DMS79 treated with DMSO at 0.1 percent for 48 hours (cell line): Measurements from ENCODE around the gene MYO7B.
"Not testable (repeated sequence)": the region's sequence is repeated elsewhere in the genome, so short reads cannot be mapped to it uniquely, and the experiment has no call there.

Experiments
- DNase-seq: peaks from one replicate; lab custom pipeline; 2025; lab: John Stamatoyannopoulos, UW

MYO7B gene

GRCh38 chr2:127524198-127524834 is 11.2 kb upstream of the MYO7B start:
- not testable (repeated sequence) for DNase-seq

GRCh38 chr2:127525691-127526131 is 9.8 kb upstream of the MYO7B start:
- no peak for DNase-seq

GRCh38 chr2:127526132-127527000 is 9.1 kb upstream of the MYO7B start, which contains the start of gene IWS1:
IWS1 (minus strand) TSS chr2:127526489; CDS start chr2:127526208, 281 bp downstream.
- DNase-seq, result peak; percentile 95

GRCh38 chr2:127527001-127527804 is 8.3 kb upstream of the MYO7B start:
- peak; percentile 68 for DNase-seq

- no peak for DNase-seq
Observed at GRCh38 chr2:127528487-127528886, 7.0 kb upstream of the MYO7B start.

- not testable (repeated sequence) for DNase-seq
Observed at GRCh38 chr2:127529416-127529815, 6.1 kb upstream of the MYO7B start.

GRCh38 chr2:127530245-127531140 is 5.0 kb upstream of the MYO7B start:
- DNase-seq, result no peak

- no peak for DNase-seq
Observed at GRCh38 chr2:127531221-127531648, 4.2 kb upstream of the MYO7B start.

GRCh38 chr2:127532296-127532695 is 3.2 kb upstream of the MYO7B start:
- no peak for DNase-seq

- DNase-seq, result no peak
Observed at GRCh38 chr2:127535918-127536317, 435 bp downstream of the MYO7B start.

- DNase-seq, result no peak
Observed at GRCh38 chr2:127536707-127537541, 1.4 kb downstream of the MYO7B start.

- no peak for DNase-seq
Observed at GRCh38 chr2:127537644-127538043, 2.2 kb downstream of the MYO7B start.

GRCh38 chr2:127541809-127542208 is 6.3 kb downstream of the MYO7B start:
- DNase-seq, result no peak

- no peak for DNase-seq
Observed at GRCh38 chr2:127542231-127542630, 6.7 kb downstream of the MYO7B start.

- DNase-seq, result not testable (repeated sequence)
Observed at GRCh38 chr2:127543013-127543501, 7.6 kb downstream of the MYO7B start.

GRCh38 chr2:127545189-127545588 is 9.7 kb downstream of the MYO7B start:
- no peak for DNase-seq

- no peak for DNase-seq
Observed at GRCh38 chr2:127545796-127546195, 10.3 kb downstream of the MYO7B start.

- DNase-seq, result no peak
Observed at GRCh38 chr2:127546797-127547196, 11.3 kb downstream of the MYO7B start.

- DNase-seq, result no peak
Observed at GRCh38 chr2:127551221-127551930, 15.9 kb downstream of the MYO7B start.
